Measurements from ENCODE around the gene ZBTB7C. TPM values are rescaled to one million over a fixed set of nuclear protein-coding genes. Genes with fewer than 3 reads are reported as not detected.

The ZBTB7C gene
- total RNA-seq, 1 donor from 2014 or later, result 15.0 TPM

GRCh38 chr18:48316177-48316576 lies 93.0 kb downstream of the ZBTB7C start:
- Histone ChIP-seq H3K36me3 (no peaks in the 10 kb centered on the region), H3K9me3 (no peaks in the 10 kb centered on the region), H3K27ac (no peak overlapping the region), H3K27me3 (ENCODE audit: low read depth) (no peaks in the 10 kb centered on the region), H3K4me3 (no peak overlapping the region), H3K4me1 (peaks cover 5% of the 10 kb centered on the region)
- ATAC-seq (no peak), DNase-seq (no peak)
- intact Hi-C loops (cut with DNase I), result no loop called here
- no peak for TF ChIP-seq CTCF (IDR thresholded peaks at IDR 0.05)

GRCh38 chr18:48314690-48315089 lies 94.5 kb downstream of the ZBTB7C start:
- Histone ChIP-seq H3K27ac (no peak overlapping the region), H3K9me3 (no peaks in the 10 kb centered on the region), H3K4me1 (no peaks in the 10 kb centered on the region), H3K36me3 (no peaks in the 10 kb centered on the region), H3K27me3 (ENCODE audit: low read depth) (no peaks in the 10 kb centered on the region), H3K4me3 (no peak overlapping the region)
- intact Hi-C loops (cut with DNase I), result no loop called here
- no peak for TF ChIP-seq CTCF (IDR thresholded peaks at IDR 0.05)
- ATAC-seq (no peak), DNase-seq (no peak)

DNA sequence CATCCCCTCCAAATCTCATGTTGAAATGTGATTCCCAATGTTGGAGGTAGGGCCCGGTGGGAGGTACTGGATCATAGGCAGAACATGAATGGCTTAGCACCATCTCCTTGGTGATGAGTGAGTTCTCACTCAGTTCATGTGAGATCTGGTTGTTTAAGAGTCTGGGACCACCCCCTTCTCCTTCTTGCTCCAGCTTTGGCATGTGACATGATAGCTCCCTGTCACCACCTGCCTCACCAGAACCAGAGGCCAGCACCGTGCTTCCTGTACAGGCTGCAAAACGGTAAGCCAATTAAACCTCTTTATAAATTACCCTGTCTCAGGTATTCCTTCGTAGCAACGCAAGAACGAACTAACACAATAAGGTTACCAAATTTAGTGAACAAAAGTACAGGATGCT lies 95.4 kb downstream of the ZBTB7C start:
- intact Hi-C loops (cut with DNase I), result no loop called here
- ATAC-seq (no peak), DNase-seq (no peak)
- Histone ChIP-seq H3K36me3 (no peaks in the 10 kb centered on the region), H3K27me3 (ENCODE audit: low read depth) (no peaks in the 10 kb centered on the region), H3K4me1 (peaks cover under 1% of the 10 kb centered on the region), H3K9me3 (no peaks in the 10 kb centered on the region), H3K4me3 (no peak overlapping the region), H3K27ac (no peak overlapping the region)
- TF ChIP-seq CTCF (IDR thresholded peaks at IDR 0.05), result no peak

DNA sequence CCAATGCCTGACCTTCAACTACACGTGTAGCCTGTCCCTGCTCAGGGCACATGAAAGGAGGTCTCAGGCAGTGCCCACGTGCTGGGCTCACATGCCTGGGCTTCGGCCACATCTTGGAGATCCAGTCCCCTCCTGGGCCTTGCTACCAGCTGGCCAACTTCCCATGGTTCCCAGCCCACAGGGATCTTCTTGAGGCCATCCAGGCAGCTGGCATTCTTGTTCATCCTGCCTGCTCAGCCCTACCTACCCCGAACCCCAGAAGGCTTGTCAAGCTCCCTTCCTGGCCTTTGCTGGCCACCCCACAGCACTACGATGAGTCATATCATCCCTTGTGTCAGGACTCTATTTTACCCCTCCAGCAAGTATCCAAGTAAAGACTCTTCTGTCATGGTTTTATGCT lies 97.1 kb downstream of the ZBTB7C start:
- no peak overlapping the region for H3K27ac ChIP-seq
- H3K36me3 ChIP-seq, result no peaks in the 10 kb centered on the region
- intact Hi-C loops (cut with DNase I), result no loop called here
- H3K9me3 ChIP-seq, result no peaks in the 10 kb centered on the region
- ATAC-seq (no peak), DNase-seq (no peak)
- TF ChIP-seq CTCF (IDR thresholded peaks at IDR 0.05), result no peak
- H3K27me3 ChIP-seq (ENCODE audit: low read depth), result no peaks in the 10 kb centered on the region
- H3K4me3 ChIP-seq, result no peak overlapping the region
- H3K4me1 ChIP-seq, result peaks cover 8% of the 10 kb centered on the region

- Histone ChIP-seq H3K36me3 (no peaks in the 10 kb centered on the region), H3K27ac (no peak overlapping the region), H3K27me3 (ENCODE audit: low read depth) (no peaks in the 10 kb centered on the region), H3K4me3 (no peak overlapping the region), H3K4me1 (peaks cover 8% of the 10 kb centered on the region), H3K9me3 (no peaks in the 10 kb centered on the region)
- intact Hi-C loops (cut with DNase I), result no loop called here
- TF ChIP-seq CTCF (IDR thresholded peaks at IDR 0.05), result no peak
- no peak for DNase-seq
- no peak for ATAC-seq
These were observed 98.2 kb downstream of the ZBTB7C start for GRCh38 chr18:48310999-48311398.

GRCh38 chr18:48310353-48310752 lies 98.8 kb downstream of the ZBTB7C start:
- Histone ChIP-seq H3K4me3 (no peak overlapping the region), H3K27me3 (ENCODE audit: low read depth) (no peaks in the 10 kb centered on the region), H3K9me3 (no peaks in the 10 kb centered on the region), H3K4me1 (peaks cover 8% of the 10 kb centered on the region), H3K36me3 (no peaks in the 10 kb centered on the region), H3K27ac (no peak overlapping the region)
- no peak for TF ChIP-seq CTCF (IDR thresholded peaks at IDR 0.05)
- no peak for DNase-seq
- ATAC-seq, result no peak
- intact Hi-C loops (cut with DNase I), result no loop called here

Data from lower lobe of right lung (tissue), 2 donors.